Left ventricle myocardium inferior (tissue), 1 donor: ENCODE measurements around the gene TTYH2. TPM values are rescaled to one million over a fixed set of nuclear protein-coding genes. Genes with fewer than 3 reads are reported as not detected.

ENCODE experiments used
- DNase-seq: peaks from one replicate; pipeline ENCODE4 v3.0.0-alpha.2; 2020
- H3K27ac ChIP-seq: fragments of 200-600 bp; replicated peaks from 2 replicates; pipeline ENCODE4 v1.8.0; 2021
- H3K27me3 ChIP-seq: fragments of 200-600 bp; 2 replicates; pipeline ENCODE4 v1.8.0; 2021; ENCODE audit warnings: low read depth
- H3K36me3 ChIP-seq: fragments of 200-600 bp; 2 replicates; pipeline ENCODE4 v1.8.0; 2021
- H3K4me1 ChIP-seq: fragments of 200-600 bp; 2 replicates; pipeline ENCODE4 v1.8.0; 2021
- H3K4me3 ChIP-seq: fragments of 200-600 bp; 2 replicates; pipeline ENCODE4 v1.8.0; 2021; ENCODE audit warnings: mild to moderate bottlenecking, moderate library complexity
- H3K9me3 ChIP-seq: fragments of 200-600 bp; replicated peaks from 2 replicates; pipeline ENCODE4 v1.8.0; 2021
- CTCF ChIP-seq: fragments of 200-600 bp; IDR thresholded peaks from 2 replicates; pipeline ENCODE4 v1.8.0; 2021; ENCODE audit warnings: antibody characterized with exemption, mild to moderate bottlenecking, borderline replicate concordance
- intact Hi-C: fragments of 100-400 bp; cut with micrococcal nuclease; formaldehyde crosslinking; loops from one replicate; pipeline ENCODE4 v1.11.0; 2022
- total RNA-seq: library from RNA; stranded (reverse); fragmentation: NEBNext Ultra II Directional; extraction: Animal tissue kit (Norgen Biotek cat#: 25700); gene quantifications from one replicate; pipeline ENCODE4 v1.2.1, GENCODE V29; 2021
- donor health status: DM: no; HTN: yes; CAD: no; lungs with severe emphysema.

Gene TTYH2
- total RNA-seq, 1 donor from 2014 or later = 28.1 TPM

GRCh38 chr17:74200112-74200511 lies 13.3 kb upstream of the TTYH2 start:
- H3K4me1 ChIP-seq = peaks cover 27% of the 10 kb centered on the region
- intact Hi-C loops = no loop called here

GRCh38 chr17:74201250-74201649 lies 12.1 kb upstream of the TTYH2 start:
- no peak overlapping the region for H3K4me3 ChIP-seq
- no peak overlapping the region for H3K27ac ChIP-seq
- no peak for DNase-seq
- no peak for TF ChIP-seq CTCF
- intact Hi-C loops = no loop called here
- peaks cover 38% of the 10 kb centered on the region for H3K4me1 ChIP-seq
- H3K27me3 ChIP-seq = peaks cover 64% of the 10 kb centered on the region
- peaks cover 17% of the 10 kb centered on the region for H3K36me3 ChIP-seq
- H3K9me3 ChIP-seq = no peaks in the 10 kb centered on the region

More at GRCh38 chr17:74200112-74200511, 13.3 kb upstream of the TTYH2 start:
- Histone ChIP-seq H3K9me3 (no peaks in the 10 kb centered on the region), H3K27ac (no peak overlapping the region), H3K4me3 (no peak overlapping the region), H3K36me3 (peaks cover 5% of the 10 kb centered on the region), H3K27me3 (peaks cover 75% of the 10 kb centered on the region)
- DNase-seq = no peak
- no peak for TF ChIP-seq CTCF

- H3K27me3 ChIP-seq = peaks cover 57% of the 10 kb centered on the region
- H3K36me3 ChIP-seq = peaks cover 24% of the 10 kb centered on the region
- H3K9me3 ChIP-seq = no peaks in the 10 kb centered on the region
- intact Hi-C loops = no loop called here
- peaks cover 45% of the 10 kb centered on the region for H3K4me1 ChIP-seq
- H3K4me3 ChIP-seq = no peak overlapping the region
- no peak for DNase-seq
- H3K27ac ChIP-seq = no peak overlapping the region
- TF ChIP-seq CTCF = no peak
These were observed 11.4 kb upstream of the TTYH2 start for GRCh38 chr17:74201948-74202347.

GRCh38 chr17:74202938-74203337 lies 10.4 kb upstream of the TTYH2 start:
- Histone ChIP-seq H3K9me3 (no peaks in the 10 kb centered on the region), H3K4me1 (peaks cover 55% of the 10 kb centered on the region), H3K4me3 (peak overlapping the region; percentile 93), H3K27me3 (peaks cover 47% of the 10 kb centered on the region), H3K36me3 (peaks cover 33% of the 10 kb centered on the region), H3K27ac (no peak overlapping the region)
- no peak for TF ChIP-seq CTCF
- no peak for DNase-seq
- intact Hi-C loops = no loop called here

- Histone ChIP-seq H3K4me3 (peak within 1 kb of the TSS; percentile 93), H3K27me3 (peaks cover 40% of the 10 kb centered on the region), H3K9me3 (no peaks in the 10 kb centered on the region), H3K4me1 (peaks cover 62% of the 10 kb centered on the region), H3K36me3 (peaks cover 40% of the 10 kb centered on the region), H3K27ac (peak within 1 kb of the TSS; percentile 80)
- peak; percentile 96 for TF ChIP-seq CTCF
- intact Hi-C loops = no loop called here
- peak; percentile 95 for DNase-seq
These were observed 9.7 kb upstream of the TTYH2 start, which contains the start of gene RPL38 for GRCh38 chr17:74203439-74204240. Gene RPL38 (plus strand): TSS chr17:74203678. CDS start chr17:74203956, 278 bp downstream.
